HepG2 (cell line): Measurements from ENCODE around the gene PHKG1. TPM values are rescaled to one million over a fixed set of nuclear protein-coding genes. Genes with fewer than 3 reads are reported as not detected.

Source experiments
- ATAD3A ChIP-seq: sonication (generic); formaldehyde crosslinking; IDR thresholded peaks from 2 replicates; pipeline ENCODE4 v1.4.0; 2020; ENCODE audit warnings: missing genetic modification reagents
- IKZF4 ChIP-seq: sonication (generic); formaldehyde crosslinking; IDR thresholded peaks from 2 replicates; pipeline ENCODE4 v1.5.1; 2020; ENCODE audit warnings: borderline replicate concordance, mild to moderate bottlenecking, low read depth, missing genetic modification reagents; ENCODE audit errors: not compliant biosample characterization
- MIER2 ChIP-seq: IDR thresholded peaks from 2 replicates; pipeline ENCODE4 v1.6.1; 2016; ENCODE audit warnings: missing biosample characterization, missing genetic modification reagents
- NFKB2 ChIP-seq: sonication (generic); formaldehyde crosslinking; IDR thresholded peaks from 2 replicates; pipeline ENCODE4 v1.4.0; 2020; ENCODE audit warnings: missing genetic modification reagents, borderline replicate concordance
- SKI ChIP-seq: fragments of 450-650 bp; IDR thresholded peaks from one replicate; pipeline ENCODE4 v1.6.1; 2018; ENCODE audit warnings: mild to moderate bottlenecking; ENCODE audit not compliant: partially characterized antibody
- ZNF44 ChIP-seq: sonication (generic); formaldehyde crosslinking; IDR thresholded peaks from 2 replicates; pipeline ENCODE4 v1.5.1; 2020; ENCODE audit warnings: mild to moderate bottlenecking, missing genetic modification reagents
- polyA plus RNA-seq, 8 experiments: library from polyadenylated mRNA; depleted of rRNA in 3 of 8; stranded (reverse) in 7 of 8; unstranded in 1 of 8; fragments of >200 nt; fragmentation: Illumina TruSeq in 4 of 8; extraction: Trizol in 4 of 8; gene quantifications; 2 replicates each; pipeline versions ENCODE4 v1.2.1 to v1.2.3, GENCODE V29; 2011 to 2016; ENCODE audit warnings: low read depth in 4 of 8, missing spikeins in 1 of 8, mixed read lengths in 1 of 8; ENCODE audit not compliant: insufficient read depth in 1 of 8
- total RNA-seq, 5 experiments: library from RNA; depleted of rRNA; stranded (reverse); fragments of >200 nt; fragmentation: Illumina TruSeq; extraction: Trizol; gene quantifications; 2 replicates each; pipeline ENCODE4 v1.2.3, GENCODE V29; 2016; ENCODE audit warnings: low read depth in 1 of 5
- TF ChIP-seq, protein P1 (sequence below): sonication (generic); formaldehyde crosslinking; conservative IDR thresholded peaks from 2 replicates; pipeline ENCODE4 v1.5.0; 2020; ENCODE audit warnings: missing genetic modification reagents
- TF ChIP-seq, protein P2 (sequence below): sonication (generic); formaldehyde crosslinking; conservative IDR thresholded peaks from 2 replicates; pipeline ENCODE4 v1.8.0; 2022; ENCODE audit warnings: low read depth, missing genetic modification reagents
- TF ChIP-seq, protein P3 (sequence below): sonication (generic); formaldehyde crosslinking; IDR thresholded peaks from 2 replicates; pipeline ENCODE4 v1.9.0; 2021; ENCODE audit warnings: missing genetic modification reagents, borderline replicate concordance
- TF ChIP-seq, protein P4 (sequence below): sonication (generic); formaldehyde crosslinking; IDR thresholded peaks from 2 replicates; pipeline ENCODE4 v1.8.1; 2022; ENCODE audit warnings: mild to moderate bottlenecking, missing genetic modification reagents
- TF ChIP-seq, protein P5 (sequence below): sonication (generic); formaldehyde crosslinking; IDR thresholded peaks from 2 replicates; pipeline ENCODE4 v1.5.0; 2020; ENCODE audit warnings: mild to moderate bottlenecking, missing genetic modification reagents, borderline replicate concordance
- TF ChIP-seq, protein P6 (sequence below): sonication (generic); formaldehyde crosslinking; IDR thresholded peaks from 2 replicates; pipeline ENCODE4 v1.4.0; 2020; ENCODE audit warnings: mild to moderate bottlenecking, low read depth, missing genetic modification reagents
- TF ChIP-seq, protein P7 (sequence below): sonication (generic); formaldehyde crosslinking; IDR thresholded peaks from 2 replicates; pipeline ENCODE4 v1.5.0; 2020; ENCODE audit warnings: mild to moderate bottlenecking, missing genetic modification reagents

Gene PHKG1
- total and polyA plus RNA-seq, 2 of the 13 experiments (the other 11 are each of a cell fraction or from before 2014, with no cell fraction given), result 0.44 to 0.71 TPM

DNA sequence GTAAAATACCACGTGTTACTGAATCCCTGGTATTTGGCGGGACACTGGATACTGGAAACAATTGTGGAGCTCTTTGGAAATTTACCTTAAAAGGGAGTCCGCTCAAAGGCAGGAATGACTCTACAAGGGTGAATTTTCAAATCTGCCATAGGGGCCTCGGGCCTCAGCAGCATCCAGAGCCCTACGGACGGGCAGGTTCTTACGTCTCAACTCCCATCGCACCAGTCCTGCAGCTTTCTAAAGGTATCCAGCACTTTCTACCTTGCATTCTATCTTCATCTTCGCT, 41.8 kb downstream of the PHKG1 start (continued):
- TF ChIP-seq IKZF4 (CRISPR knock-in tag) (peak; percentile 47), MIER2 (CRISPR knock-in tag) (no peak), NFKB2 (CRISPR knock-in tag) (no peak), ZNF44 (CRISPR knock-in tag) (no peak), SKI (no peak), ATAD3A (no peak)
- TF ChIP-seq, protein P1, sequence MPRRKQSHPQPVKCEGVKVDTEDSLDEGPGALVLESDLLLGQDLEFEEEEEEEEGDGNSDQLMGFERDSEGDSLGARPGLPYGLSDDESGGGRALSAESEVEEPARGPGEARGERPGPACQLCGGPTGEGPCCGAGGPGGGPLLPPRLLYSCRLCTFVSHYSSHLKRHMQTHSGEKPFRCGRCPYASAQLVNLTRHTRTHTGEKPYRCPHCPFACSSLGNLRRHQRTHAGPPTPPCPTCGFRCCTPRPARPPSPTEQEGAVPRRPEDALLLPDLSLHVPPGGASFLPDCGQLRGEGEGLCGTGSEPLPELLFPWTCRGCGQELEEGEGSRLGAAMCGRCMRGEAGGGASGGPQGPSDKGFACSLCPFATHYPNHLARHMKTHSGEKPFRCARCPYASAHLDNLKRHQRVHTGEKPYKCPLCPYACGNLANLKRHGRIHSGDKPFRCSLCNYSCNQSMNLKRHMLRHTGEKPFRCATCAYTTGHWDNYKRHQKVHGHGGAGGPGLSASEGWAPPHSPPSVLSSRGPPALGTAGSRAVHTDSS (CRISPR knock-in tag), result 0 out of 2 replicates have a peak, but pooled peaks have one; percentile 53
- TF ChIP-seq, protein P2, sequence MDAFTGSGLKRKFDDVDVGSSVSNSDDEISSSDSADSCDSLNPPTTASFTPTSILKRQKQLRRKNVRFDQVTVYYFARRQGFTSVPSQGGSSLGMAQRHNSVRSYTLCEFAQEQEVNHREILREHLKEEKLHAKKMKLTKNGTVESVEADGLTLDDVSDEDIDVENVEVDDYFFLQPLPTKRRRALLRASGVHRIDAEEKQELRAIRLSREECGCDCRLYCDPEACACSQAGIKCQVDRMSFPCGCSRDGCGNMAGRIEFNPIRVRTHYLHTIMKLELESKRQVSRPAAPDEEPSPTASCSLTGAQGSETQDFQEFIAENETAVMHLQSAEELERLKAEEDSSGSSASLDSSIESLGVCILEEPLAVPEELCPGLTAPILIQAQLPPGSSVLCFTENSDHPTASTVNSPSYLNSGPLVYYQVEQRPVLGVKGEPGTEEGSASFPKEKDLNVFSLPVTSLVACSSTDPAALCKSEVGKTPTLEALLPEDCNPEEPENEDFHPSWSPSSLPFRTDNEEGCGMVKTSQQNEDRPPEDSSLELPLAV (CRISPR knock-in tag), result no peak
- TF ChIP-seq, protein P3, sequence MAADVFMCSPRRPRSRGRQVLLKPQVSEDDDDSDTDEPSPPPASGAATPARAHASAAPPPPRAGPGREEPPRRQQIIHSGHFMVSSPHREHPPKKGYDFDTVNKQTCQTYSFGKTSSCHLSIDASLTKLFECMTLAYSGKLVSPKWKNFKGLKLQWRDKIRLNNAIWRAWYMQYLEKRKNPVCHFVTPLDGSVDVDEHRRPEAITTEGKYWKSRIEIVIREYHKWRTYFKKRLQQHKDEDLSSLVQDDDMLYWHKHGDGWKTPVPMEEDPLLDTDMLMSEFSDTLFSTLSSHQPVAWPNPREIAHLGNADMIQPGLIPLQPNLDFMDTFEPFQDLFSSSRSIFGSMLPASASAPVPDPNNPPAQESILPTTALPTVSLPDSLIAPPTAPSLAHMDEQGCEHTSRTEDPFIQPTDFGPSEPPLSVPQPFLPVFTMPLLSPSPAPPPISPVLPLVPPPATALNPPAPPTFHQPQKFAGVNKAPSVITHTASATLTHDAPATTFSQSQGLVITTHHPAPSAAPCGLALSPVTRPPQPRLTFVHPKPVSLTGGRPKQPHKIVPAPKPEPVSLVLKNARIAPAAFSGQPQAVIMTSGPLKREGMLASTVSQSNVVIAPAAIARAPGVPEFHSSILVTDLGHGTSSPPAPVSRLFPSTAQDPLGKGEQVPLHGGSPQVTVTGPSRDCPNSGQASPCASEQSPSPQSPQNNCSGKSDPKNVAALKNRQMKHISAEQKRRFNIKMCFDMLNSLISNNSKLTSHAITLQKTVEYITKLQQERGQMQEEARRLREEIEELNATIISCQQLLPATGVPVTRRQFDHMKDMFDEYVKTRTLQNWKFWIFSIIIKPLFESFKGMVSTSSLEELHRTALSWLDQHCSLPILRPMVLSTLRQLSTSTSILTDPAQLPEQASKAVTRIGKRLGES (CRISPR knock-in tag), result no peak
- TF ChIP-seq, protein P4, sequence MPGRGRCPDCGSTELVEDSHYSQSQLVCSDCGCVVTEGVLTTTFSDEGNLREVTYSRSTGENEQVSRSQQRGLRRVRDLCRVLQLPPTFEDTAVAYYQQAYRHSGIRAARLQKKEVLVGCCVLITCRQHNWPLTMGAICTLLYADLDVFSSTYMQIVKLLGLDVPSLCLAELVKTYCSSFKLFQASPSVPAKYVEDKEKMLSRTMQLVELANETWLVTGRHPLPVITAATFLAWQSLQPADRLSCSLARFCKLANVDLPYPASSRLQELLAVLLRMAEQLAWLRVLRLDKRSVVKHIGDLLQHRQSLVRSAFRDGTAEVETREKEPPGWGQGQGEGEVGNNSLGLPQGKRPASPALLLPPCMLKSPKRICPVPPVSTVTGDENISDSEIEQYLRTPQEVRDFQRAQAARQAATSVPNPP (CRISPR knock-in tag), result no peak
- TF ChIP-seq, protein P5, sequence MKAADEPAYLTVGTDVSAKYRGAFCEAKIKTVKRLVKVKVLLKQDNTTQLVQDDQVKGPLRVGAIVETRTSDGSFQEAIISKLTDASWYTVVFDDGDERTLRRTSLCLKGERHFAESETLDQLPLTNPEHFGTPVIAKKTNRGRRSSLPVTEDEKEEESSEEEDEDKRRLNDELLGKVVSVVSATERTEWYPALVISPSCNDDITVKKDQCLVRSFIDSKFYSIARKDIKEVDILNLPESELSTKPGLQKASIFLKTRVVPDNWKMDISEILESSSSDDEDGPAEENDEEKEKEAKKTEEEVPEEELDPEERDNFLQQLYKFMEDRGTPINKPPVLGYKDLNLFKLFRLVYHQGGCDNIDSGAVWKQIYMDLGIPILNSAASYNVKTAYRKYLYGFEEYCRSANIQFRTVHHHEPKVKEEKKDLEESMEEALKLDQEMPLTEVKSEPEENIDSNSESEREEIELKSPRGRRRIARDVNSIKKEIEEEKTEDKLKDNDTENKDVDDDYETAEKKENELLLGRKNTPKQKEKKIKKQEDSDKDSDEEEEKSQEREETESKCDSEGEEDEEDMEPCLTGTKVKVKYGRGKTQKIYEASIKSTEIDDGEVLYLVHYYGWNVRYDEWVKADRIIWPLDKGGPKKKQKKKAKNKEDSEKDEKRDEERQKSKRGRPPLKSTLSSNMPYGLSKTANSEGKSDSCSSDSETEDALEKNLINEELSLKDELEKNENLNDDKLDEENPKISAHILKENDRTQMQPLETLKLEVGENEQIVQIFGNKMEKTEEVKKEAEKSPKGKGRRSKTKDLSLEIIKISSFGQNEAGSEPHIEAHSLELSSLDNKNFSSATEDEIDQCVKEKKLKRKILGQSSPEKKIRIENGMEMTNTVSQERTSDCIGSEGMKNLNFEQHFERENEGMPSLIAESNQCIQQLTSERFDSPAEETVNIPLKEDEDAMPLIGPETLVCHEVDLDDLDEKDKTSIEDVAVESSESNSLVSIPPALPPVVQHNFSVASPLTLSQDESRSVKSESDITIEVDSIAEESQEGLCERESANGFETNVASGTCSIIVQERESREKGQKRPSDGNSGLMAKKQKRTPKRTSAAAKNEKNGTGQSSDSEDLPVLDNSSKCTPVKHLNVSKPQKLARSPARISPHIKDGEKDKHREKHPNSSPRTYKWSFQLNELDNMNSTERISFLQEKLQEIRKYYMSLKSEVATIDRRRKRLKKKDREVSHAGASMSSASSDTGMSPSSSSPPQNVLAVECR, result no peak
- TF ChIP-seq, protein P6, sequence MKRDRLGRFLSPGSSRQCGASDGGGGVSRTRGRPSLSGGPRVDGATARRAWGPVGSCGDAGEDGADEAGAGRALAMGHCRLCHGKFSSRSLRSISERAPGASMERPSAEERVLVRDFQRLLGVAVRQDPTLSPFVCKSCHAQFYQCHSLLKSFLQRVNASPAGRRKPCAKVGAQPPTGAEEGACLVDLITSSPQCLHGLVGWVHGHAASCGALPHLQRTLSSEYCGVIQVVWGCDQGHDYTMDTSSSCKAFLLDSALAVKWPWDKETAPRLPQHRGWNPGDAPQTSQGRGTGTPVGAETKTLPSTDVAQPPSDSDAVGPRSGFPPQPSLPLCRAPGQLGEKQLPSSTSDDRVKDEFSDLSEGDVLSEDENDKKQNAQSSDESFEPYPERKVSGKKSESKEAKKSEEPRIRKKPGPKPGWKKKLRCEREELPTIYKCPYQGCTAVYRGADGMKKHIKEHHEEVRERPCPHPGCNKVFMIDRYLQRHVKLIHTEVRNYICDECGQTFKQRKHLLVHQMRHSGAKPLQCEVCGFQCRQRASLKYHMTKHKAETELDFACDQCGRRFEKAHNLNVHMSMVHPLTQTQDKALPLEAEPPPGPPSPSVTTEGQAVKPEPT (CRISPR knock-in tag), result no peak
- TF ChIP-seq, protein P7, sequence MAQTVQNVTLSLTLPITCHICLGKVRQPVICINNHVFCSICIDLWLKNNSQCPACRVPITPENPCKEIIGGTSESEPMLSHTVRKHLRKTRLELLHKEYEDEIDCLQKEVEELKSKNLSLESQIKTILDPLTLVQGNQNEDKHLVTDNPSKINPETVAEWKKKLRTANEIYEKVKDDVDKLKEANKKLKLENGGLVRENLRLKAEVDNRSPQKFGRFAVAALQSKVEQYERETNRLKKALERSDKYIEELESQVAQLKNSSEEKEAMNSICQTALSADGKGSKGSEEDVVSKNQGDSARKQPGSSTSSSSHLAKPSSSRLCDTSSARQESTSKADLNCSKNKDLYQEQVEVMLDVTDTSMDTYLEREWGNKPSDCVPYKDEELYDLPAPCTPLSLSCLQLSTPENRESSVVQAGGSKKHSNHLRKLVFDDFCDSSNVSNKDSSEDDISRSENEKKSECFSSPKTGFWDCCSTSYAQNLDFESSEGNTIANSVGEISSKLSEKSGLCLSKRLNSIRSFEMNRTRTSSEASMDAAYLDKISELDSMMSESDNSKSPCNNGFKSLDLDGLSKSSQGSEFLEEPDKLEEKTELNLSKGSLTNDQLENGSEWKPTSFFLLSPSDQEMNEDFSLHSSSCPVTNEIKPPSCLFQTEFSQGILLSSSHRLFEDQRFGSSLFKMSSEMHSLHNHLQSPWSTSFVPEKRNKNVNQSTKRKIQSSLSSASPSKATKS (CRISPR knock-in tag), result no peak
